T-helper 1 cell treated with Interleukin-12 subunit alpha and Interleukin-12 subunit beta and Interleukin-4 antibody, amounts not matched to agents 30 ng/mL and 1 ng/mL, for 36 hours (primary cell): ENCODE results near the gene FLRT3. TPM values are rescaled to one million over a fixed set of nuclear protein-coding genes. Genes with fewer than 3 reads are reported as not detected.

Source experiments
- intact Hi-C: fragments of 100-400 bp; cut with micrococcal nuclease; formaldehyde crosslinking; loops from one replicate; pipeline ENCODE4 v1.15.1; 2024
- total RNA-seq: library from RNA; stranded (reverse); gene quantifications from 2 replicates; pipeline ENCODE4 v1.2.3, GENCODE V29; 2022

The FLRT3 gene
- not detected in 2 replicates for total RNA-seq

DNA sequence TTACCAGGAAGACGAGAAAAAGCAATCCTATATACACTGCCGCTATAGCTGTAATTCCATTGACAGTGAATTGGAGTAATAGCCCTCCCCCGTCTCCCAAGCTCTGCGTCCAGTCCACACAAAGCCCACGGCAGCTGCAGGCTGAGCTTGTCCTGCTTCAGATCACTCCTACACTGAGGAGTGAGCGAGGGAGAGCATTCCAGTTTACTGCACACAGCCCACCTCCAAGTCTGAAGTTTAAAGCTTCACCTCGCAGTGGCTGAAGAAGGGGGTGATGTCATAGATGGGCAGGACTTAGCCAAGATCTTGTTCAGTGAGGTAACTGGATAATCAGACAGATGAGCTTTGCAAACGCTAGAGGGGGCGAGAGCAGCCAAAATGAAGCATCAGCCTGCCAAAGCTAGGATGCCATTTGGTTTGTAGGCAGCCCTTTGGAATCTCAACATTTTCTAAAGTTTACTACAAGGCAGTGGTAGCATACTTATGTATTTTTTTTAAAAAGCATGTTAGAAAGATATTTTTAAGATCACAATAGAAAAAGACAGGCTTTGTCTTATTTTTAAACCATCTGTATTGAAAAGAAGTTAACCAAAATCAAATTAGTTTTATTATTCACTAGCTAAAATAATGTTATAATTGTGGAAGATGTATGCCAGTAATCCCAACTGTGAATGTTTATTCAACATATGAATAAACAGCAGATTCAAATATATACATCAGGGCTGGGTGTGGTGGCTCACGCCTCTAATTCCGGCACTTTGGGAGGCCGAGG lies at the start of gene FLRT3:
TSS of gene FLRT3 (minus strand) at position 213 of the 772 bp plus-strand sequence. CDS start 10,106 bp downstream, outside the sequence.
- intact Hi-C loops: no loop called here

DNA sequence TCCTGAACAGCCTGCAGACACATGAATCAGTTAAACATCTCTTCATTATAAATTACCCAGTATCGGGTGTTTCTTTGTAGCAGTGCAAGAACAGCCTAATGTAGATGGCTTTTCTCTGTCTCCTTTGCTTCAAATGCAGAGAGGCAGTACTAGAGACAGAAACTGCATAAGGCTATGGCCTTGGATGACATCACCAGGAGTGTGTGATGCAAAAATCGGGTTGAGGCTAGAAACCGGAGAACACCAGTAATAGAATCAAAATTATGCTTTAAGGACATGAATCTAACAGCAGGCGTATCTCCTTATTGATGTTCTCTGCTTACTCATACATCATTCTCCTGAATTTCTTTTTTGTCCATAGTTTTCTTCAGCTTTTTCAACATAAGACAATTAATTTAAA lies 49.3 kb upstream of the FLRT3 start:
- intact Hi-C loops: no loop called here

DNA sequence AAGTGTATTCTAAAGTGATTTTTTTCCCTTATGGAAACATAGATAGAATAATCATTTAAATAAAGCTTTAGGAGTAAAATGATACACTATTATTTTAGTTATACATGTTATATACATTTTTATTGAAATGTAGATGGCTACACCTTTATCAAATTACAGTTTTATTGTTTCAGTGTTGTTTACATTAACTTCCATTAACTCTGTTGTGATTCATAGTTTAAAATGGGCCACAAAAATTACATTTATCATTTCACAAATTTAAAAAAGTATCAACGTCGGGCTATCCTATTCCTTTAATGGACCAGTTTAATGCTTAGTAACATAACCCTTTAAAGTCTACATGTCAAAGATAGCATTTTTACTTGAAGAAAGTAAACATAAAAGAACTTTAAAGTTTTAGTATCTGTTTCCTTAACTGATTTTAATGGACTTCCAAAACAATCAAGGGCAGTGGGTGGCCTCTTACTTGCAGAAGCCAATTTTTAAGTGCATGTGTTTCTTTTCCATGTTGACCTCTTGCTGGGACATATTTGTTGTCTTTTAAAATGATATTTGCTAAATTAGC lies 47.8 kb upstream of the FLRT3 start:
- intact Hi-C loops: no loop called here

DNA sequence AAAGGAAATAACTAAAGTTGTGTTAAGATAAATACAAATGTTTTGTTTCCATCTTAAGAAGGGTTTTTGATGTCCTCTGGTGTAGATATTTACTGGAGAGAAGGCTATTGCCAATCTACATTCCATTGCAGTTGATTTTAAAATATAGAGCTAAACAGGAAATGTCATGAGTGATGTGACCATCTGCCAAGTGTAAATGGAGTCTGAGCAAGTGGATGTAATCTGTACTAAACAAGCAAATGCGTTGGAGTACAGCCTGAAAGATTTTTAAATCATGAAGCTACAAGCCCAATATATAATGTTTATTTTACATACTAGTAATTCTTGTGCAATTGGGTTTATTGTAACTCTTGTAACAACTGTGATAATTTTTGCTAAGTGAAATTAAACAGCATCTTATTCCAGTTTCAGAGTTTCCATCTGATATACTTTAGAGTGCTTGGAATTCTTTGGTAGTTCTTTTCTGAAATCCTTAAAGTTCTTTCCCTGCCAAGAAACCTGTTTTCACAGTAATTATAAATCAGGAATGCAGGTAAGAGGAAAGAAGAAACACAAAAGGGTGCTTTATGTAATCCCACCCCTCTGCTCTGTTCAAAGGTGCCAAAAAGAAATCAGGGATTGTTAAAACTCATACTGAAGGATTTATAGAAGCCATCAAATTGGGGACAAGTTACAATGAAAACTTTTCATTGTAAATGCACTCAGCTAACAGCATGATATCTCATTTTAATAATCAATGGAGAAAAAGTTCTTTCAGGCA lies 47.2 kb upstream of the FLRT3 start:
- intact Hi-C loops: no loop called here

DNA sequence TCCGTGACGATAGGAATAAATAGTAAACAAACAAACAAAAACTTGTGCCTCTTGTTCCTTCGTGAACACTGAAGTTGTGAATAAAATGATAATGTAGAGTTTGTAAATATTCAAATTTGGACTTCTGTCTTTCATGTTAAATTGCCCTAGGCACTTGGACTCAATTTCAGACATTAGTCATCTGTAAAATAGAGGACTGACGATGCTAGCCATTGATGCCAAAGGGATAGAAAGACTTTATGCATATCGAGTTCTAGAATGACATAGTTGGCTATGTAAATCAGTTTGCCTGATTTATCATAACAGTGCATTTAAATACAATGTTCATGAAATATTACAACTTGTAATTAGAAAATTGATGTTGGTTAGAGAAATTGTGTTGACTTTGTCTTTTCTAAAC lies 45.9 kb upstream of the FLRT3 start:
- intact Hi-C loops: no loop called here

DNA sequence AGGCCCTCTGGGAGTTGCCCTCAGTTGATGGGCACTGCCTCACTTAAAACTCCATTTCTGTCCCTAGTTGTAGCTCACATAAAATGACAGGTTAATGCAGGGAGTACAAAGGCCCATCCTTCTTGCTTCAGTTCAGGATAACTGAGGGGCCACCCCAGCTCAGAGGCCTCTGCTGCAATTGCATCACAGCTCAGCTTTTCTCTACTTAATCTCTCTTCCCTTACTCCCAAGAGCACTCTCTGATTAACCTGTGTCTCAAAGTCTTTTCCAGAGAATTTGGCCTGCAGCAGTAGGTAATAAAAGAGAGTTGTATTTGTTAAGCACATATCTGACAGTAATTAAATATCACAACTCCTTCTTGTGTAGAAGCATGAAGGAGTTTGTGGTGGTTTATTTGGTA lies 40.9 kb upstream of the FLRT3 start:
- intact Hi-C loops: no loop called here

DNA sequence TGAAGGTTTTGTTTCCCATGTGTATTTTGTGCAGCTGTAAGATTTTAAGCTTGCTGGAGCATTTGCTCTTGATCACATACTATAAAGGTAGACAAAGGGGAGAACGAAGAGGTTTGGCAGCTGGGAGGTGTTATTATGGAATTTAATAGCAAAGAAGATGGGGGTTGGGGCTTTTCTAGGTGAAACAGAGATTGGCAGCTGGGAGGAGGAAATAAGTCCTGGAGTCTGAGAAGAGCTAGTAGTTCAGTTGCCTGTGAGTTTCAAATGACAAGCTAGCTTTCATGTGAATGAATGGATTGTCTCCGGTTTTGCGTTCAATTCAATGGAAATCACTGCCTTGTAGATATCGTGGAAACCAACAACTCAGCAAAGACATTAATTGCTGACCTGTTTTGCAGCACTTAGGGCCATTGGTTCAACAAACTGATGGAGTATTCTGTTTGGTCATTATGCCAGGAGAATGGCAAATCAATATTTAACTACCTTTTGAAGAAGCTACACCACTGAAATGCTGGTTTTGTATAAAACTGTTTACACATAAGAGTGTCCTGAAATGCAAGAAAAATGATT lies 38.1 kb upstream of the FLRT3 start:
- intact Hi-C loops: no loop called here

DNA sequence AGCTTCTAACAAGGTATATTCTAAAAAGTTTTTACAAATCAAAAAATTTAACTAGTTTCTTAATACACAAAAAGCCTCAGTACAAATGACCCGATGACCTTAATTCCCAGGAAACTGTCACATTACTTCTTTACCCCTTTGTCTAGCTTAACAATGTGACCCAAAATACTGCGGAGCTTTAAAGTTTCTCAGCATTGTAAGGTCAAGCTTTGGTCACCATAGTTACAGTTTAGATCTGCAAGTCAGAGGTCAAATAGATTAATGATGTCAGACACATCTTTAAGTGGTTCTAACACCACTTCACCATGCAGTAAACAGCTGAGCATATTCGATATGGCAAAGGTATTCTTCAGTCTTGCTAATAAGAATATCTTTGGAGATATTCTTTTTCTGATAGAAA lies 36.8 kb upstream of the FLRT3 start:
- intact Hi-C loops: no loop called here

DNA sequence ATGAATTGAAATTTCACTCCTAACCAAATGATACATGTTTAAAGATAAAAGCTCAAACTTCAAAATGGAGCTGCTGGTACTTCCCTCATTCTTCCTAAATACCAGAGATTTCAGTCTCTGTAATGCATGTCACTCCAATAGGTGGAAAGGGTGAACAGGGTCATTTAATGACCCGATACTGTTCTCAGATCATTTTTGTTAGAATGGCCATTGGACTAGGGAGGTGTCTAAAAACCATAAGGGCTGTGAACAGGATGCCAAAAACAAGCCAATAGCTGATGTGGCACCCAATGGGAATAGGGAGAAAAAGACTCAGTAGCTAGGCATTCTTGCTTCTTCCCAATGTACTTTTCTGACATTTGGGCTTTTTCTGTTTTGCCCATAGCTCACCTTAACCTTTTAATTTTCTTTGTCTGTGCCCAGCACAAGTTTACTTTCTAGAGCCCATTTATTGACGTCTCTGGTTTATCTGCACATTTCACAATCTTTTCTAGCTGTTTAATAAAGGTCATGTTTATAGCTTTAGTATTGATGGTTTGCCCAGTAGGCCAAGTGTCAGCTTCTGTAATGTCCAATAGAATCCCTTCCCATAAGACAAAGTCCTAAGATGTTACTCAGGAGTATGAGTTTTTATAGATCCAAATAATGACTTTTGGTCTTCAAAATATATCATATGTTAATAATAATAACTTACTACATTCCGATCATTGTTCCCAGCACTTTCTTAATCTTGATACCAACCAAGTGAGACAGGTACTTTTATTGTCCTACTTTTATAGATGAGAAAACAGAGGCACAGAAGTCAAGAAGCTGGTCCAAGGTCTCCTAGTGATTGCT lies 24.3 kb upstream of the FLRT3 start:
- intact Hi-C loops: no loop called here

DNA sequence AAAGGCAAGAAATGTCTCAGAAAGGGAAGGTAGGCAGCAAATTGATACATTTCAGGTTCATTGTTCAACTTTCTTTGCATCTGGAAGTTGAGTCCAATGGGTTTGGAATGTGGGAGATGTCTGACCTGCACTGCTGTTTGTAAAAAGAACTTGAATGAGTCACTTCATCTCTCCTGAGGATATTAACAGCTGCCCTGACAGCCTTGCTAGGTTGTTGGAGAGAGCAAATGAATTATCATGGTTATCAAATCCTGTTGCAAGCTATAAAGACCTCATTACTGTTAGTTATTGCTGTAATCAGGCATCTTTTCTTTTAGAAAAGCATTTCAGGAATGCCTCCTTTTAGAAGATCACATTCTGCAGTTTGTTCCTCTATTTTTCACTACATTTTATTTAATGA lies 23.0 kb upstream of the FLRT3 start:
- intact Hi-C loops: no loop called here

DNA sequence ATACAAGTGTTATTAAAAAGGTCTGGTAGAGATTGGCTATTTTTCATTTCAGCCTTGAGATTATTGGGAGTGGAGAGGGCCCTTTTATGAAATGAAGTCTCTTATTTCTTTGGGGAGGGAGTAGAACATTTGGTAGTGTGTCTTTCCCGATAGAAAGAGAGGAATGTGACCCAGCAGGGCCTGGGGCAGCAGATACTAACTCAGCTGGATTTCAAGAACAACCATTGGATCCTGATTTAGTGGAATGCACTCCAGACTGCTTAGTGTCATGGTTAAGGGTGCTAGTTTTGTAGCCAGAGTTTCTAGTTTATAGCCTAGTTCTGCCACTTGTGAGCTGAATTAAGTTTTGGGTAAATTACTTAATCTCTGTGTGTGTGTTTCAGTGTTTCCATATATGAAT lies 18.4 kb upstream of the FLRT3 start:
- intact Hi-C loops: no loop called here

DNA sequence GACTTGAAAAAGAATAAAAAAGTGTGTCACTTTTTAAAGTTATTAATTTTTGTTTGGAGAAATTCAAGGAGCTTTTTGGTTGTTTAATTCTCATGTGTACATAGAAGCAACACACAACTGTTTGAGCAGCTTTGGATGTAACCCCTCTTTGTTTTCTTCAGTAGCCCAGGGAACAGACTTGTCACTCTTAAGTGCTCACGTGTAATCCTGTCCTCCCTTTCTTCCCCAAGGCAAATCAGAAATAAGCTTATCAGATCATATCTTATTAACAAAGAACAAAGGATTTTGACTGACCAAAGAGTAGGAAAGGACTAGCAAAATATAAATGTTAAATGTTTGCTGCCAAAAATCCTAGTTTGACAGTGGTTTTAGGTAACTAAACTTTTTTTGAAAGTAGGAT lies 7.3 kb upstream of the FLRT3 start:
- intact Hi-C loops: no loop called here

DNA sequence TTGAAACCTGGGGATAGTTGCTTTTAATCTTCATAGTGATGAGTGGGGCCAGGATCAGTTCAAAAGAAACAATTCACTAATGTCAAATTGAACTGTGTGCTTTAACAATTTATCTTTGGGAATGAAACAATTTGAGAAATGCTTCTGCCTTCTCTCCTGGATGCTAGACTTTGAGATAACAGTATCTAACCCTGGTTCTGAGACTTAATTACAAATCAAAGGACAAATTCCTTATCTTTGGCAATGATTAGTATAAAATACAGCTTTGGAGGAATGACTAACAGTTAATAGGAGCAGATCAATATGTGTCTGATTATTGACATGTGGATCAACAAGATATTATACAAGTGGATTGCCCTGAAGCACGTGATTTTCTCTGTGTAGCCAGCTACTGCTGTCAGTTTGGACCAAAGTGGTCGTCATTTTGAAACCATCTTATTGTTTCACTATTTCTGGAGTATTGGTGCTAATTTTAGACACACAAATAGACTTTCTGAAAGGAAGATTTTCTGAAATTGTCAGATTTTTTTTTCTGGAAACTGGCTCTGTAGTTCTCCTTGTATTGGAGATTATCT lies 6.2 kb upstream of the FLRT3 start:
- intact Hi-C loops: no loop called here

DNA sequence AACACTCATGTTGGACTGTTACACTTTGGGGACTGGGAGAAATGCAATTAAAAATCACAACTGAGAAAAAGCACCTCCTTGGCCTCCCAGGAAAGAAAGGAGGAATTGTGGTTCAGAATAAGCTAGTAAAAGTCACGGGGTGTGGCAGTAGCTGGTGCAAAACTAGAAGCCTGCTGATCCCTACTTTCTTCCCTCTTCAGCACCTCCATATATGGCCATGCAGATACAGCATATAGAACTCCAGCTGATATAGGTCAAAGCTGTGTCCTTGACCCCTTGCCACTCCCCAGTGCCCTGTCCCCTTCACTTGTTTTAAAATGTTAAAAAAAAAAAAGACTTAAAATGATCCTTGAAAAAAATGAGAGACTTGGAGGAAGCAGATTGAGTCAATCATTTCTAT lies 5.5 kb upstream of the FLRT3 start:
- intact Hi-C loops: no loop called here

DNA sequence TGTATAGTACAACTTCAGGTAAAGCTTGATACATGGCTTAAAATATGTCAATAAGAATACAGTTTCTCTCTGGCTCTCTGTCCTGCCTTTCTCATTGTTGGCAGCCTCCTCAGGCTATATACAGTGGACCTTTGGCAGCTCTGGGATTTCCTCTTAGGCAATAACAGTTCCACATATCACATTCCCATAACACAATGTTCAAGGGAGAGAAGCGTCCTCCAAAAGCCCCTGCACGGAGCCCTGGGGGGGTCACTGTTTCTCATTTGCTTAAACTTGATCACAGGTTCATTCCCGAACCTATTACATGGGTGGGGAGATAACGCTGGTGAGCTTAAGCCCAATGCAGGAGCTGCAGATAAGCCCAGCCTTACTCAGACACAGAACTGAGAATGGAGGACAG lies 4.4 kb upstream of the FLRT3 start:
- intact Hi-C loops: no loop called here

DNA sequence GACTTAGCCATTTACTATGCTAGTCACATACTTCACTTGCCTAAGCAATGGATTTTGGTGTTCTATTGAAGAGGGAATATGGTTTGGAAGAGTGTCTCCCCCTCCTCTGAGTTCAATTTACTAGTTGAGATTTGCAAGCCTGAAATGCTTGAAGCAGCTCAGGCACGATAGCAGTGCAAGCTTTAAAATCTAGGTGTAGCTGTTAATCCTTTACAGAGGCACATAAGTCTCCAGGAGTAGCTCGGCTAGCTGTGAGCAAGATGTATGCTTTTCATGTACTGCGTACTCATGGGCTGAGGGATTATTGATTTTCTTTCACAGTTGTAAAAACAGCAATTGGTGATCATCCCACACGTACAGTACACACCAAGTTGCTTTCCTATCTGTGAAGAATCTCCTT lies 726 bp downstream of the FLRT3 start:
- intact Hi-C loops: no loop called here

DNA sequence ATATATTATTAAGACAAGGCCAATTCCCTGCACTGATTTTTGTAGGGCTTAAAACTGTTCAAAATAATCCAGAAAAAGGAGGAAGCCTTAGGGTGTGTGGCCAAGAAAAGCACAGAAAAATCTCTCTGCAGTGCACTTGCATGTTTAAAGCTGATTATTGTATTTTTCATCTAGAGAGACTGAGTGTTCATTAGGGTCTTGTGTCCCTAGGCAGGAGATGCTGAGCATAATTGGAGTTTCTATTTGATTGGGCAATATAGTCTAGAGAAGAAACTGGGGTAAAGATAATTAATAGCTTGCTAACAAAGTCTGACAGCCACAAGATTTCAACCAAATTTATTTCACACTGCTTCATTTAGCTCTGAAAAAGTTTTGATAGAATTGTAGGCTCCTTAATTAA lies 2.4 kb downstream of the FLRT3 start:
- intact Hi-C loops: no loop called here

DNA sequence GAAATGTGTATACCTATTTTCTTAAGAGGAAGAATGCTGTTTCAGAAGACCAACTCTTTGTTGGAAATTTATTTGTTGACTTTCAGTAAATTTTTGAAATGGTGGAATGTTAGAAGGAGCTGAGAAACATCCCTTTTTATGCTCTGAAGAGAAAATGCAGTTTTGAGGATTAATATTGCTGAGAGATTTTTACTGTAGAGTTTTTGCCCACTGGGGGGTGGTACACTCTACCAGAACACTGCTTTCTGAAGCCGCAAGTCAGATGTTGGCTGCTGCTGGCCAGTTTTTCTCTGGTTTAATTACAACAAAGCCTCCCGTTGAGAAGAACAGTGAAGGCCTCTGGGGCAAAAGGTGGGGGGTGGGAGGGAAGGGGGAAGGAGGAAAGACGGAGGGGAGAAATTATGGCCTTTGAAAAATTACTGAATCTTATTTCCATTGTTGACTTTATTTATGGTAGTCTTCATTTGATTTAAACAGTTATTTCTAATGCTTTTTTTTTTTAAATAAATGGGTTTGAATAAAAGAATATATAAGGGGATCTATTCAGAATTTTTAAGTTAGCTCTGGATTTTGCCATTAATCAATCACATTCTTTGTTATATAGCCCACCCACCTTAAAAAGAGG lies 3.0 kb downstream of the FLRT3 start:
- intact Hi-C loops: no loop called here

DNA sequence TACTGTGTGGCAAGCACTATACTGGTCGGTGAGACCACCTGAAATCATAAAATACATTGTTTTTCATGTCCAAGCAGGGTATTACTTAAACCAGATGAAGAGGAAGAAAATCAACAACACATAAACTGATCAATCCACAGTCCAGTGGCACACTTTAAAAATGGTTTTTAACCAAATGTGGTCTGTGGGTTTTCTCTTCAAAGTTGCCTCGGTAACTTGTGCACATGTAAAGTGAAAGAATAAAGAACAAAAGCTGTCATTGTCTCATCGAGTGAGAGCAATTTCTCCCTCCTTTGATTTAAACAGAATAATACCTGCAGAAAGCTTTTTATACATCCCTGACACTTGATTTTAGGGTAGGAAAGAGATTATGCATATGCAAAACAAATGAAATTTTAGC lies 3.7 kb downstream of the FLRT3 start:
- intact Hi-C loops: no loop called here

DNA sequence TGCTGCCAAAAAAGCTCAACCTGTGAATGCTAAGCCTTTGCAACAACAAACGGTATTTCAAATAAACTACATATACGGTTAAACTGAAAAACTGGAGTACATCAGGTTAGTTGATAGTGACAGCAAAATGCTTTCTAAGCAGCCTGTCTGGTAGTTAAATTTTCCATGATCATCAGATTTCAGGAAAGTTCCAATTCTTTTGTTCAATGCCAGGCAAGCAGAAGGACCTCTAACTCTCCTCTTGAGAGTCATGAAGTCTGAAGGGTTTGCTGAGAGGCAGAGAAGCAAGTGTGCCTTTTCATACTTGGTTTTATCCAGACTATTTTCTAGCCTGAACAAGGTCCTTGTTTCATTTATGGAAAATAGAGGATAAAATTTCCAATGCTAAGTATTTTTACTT lies 4.5 kb downstream of the FLRT3 start:
- intact Hi-C loops: no loop called here

DNA sequence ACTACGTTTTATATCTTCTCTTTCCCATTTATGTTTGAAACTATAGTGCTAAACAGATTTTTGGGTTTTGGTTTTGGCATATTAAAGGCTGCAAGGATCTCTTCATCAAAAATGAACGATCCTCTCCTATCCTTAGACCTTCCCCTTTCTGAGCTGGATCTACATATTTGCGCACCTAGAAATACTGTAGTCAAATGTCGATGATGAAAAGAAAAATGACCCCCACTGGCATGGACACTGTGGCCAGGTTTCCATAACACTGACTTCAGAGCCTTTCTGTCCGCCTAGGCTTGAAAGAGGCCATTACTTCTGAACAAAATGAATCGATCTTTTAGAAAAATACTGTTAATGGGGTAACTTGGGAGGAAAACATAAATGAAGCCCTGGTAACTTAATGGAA lies 5.8 kb downstream of the FLRT3 start:
- intact Hi-C loops: no loop called here
